IPS DF 6.9 (cell line): ENCODE results near the gene TNFAIP8L3.

ENCODE experiments used
- DNase-seq: peaks from one replicate; pipeline ENCODE4 v3.0.0-alpha.2; 2013; ENCODE audit warnings: low read depth, low spot score
- H3K27ac ChIP-seq: one replicate; pipeline ENCODE4 v1.5.1; 2013; ENCODE audit warnings: low read length, control low read depth
- H3K27me3 ChIP-seq: 2 replicates; pipeline ENCODE4 v1.6.1; 2013; ENCODE audit warnings: mild to moderate bottlenecking, low read length; ENCODE audit not compliant: control insufficient read depth, insufficient read depth
- H3K36me3 ChIP-seq: 2 replicates; pipeline ENCODE4 v1.6.1; 2013; ENCODE audit warnings: low read length; ENCODE audit not compliant: control insufficient read depth, insufficient read depth
- H3K4me1 ChIP-seq: 2 replicates; pipeline ENCODE4 v1.6.1; 2013; ENCODE audit warnings: low read length; ENCODE audit not compliant: control insufficient read depth, insufficient read depth
- H3K4me3 ChIP-seq: 2 replicates; pipeline ENCODE4 v1.5.1; 2013; ENCODE audit warnings: mild to moderate bottlenecking, low read length
- H3K9me3 ChIP-seq: 2 replicates; pipeline ENCODE4 v1.6.1; 2013; ENCODE audit warnings: low read length, inconsistent platforms; ENCODE audit not compliant: control insufficient read depth, insufficient read depth
- WGBS: extraction: QIAGEN DNeasy Blood & Tissue Kit; methylation state at CpG from one replicate; pipeline ENCODE4 v1.1.7; 2013; ENCODE audit warnings: mixed read lengths, missing lambda C conversion rate; ENCODE audit not compliant: insufficient read length, insufficient coverage; 5-methylcytosine and 5-hydroxymethylcytosine counted together

TNFAIP8L3 gene

GRCh38 chr15:51117270-51117669 is 22.6 kb upstream of the TNFAIP8L3 start:
- no peaks in the 10 kb centered on the region for H3K9me3 ChIP-seq
- no CpG with 5 or more reads among the region's 1 CpG for WGBS
- no peaks in the 10 kb centered on the region for H3K4me1 ChIP-seq
- no peak overlapping the region for H3K27ac ChIP-seq
- no peak overlapping the region for H3K4me3 ChIP-seq
- no peak for DNase-seq
- H3K27me3 ChIP-seq = no peaks in the 10 kb centered on the region
- H3K36me3 ChIP-seq = no peaks in the 10 kb centered on the region

DNA sequence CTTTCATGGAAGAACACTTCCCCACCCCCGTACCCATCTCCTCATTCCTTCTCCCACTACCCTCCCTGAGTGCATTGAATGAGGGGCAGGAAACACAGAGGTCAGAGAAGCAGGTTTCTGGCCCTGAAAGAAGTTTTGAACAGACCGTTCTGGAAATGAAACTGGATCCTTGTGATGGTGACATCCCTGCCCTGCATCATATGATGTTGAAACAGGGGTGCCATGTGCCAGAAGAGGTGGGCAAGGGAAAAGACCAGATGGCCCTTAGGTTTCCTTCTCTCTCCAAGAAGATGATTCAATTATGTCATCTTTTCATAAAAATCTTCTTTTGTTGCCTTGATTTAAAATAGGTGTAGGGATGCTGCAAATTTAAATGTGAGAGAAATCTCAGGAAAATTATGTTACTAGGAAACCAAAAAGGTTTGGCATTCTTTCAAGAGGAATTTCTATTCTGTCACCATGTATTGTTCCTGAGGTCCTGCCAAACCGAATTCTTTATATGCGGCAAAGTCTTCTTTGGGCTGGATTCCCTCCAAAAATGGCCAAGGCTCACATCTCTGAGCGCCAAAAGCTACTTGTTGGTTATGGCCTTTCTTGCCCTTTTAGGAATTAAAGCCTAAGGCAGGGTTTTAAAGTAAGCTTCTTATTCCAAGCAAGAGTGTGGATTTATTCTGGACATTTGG is 19.9 kb upstream of the TNFAIP8L3 start:
- Histone ChIP-seq H3K4me3 (no peak overlapping the region), H3K36me3 (no peaks in the 10 kb centered on the region), H3K27me3 (no peaks in the 10 kb centered on the region), H3K9me3 (no peaks in the 10 kb centered on the region), H3K4me1 (no peaks in the 10 kb centered on the region), H3K27ac (no peak overlapping the region)
- WGBS = no CpG with 5 or more reads among the region's 5 CpGs
- no peak for DNase-seq

- Histone ChIP-seq H3K4me1 (no peaks in the 10 kb centered on the region), H3K4me3 (no peak overlapping the region), H3K9me3 (no peaks in the 10 kb centered on the region), H3K27me3 (no peaks in the 10 kb centered on the region), H3K36me3 (no peaks in the 10 kb centered on the region), H3K27ac (no peak overlapping the region)
- WGBS = no CpG with 5 or more reads among the region's 1 CpG
- no peak for DNase-seq
These were observed 17.4 kb upstream of the TNFAIP8L3 start for GRCh38 chr15:51112078-51112477.

GRCh38 chr15:51111061-51111460 is 16.4 kb upstream of the TNFAIP8L3 start:
- WGBS = no CpG with 5 or more reads among the region's 2 CpGs
- no peak for DNase-seq
- Histone ChIP-seq H3K27me3 (no peaks in the 10 kb centered on the region), H3K36me3 (no peaks in the 10 kb centered on the region), H3K4me3 (no peak overlapping the region), H3K4me1 (no peaks in the 10 kb centered on the region), H3K27ac (no peak overlapping the region), H3K9me3 (no peaks in the 10 kb centered on the region)

DNA sequence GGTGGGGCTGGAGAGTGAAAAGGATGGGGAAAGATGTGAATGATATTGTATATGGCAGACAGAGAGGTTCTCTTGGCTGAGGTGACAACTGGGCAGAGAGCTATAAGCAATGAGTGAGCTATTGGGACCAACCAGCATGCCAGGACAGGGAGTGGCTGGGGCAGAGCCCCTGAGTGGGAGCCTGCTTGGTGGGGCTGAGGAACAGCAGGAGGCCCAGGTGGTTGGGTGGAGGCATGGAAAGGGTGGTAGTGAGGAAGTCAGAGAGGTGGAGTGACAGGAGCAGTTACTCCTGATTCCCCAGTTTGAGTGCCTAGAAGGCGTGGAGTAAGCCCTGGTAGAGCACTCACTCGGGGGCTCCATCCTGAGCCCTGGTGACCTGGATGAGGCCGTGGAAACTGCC is 15.5 kb upstream of the TNFAIP8L3 start:
- Histone ChIP-seq H3K27ac (no peak overlapping the region), H3K36me3 (no peaks in the 10 kb centered on the region), H3K9me3 (no peaks in the 10 kb centered on the region), H3K4me1 (no peaks in the 10 kb centered on the region), H3K4me3 (no peak overlapping the region), H3K27me3 (no peaks in the 10 kb centered on the region)
- no CpG with 5 or more reads among the region's 3 CpGs for WGBS
- no peak for DNase-seq

- DNase-seq = no peak
- Histone ChIP-seq H3K36me3 (no peaks in the 10 kb centered on the region), H3K4me3 (no peak overlapping the region), H3K9me3 (no peaks in the 10 kb centered on the region), H3K27ac (no peak overlapping the region), H3K4me1 (no peaks in the 10 kb centered on the region), H3K27me3 (no peaks in the 10 kb centered on the region)
- WGBS = no CpG with 5 or more reads among the region's 3 CpGs
These were observed 14.3 kb upstream of the TNFAIP8L3 start for GRCh38 chr15:51108933-51109550.

DNA sequence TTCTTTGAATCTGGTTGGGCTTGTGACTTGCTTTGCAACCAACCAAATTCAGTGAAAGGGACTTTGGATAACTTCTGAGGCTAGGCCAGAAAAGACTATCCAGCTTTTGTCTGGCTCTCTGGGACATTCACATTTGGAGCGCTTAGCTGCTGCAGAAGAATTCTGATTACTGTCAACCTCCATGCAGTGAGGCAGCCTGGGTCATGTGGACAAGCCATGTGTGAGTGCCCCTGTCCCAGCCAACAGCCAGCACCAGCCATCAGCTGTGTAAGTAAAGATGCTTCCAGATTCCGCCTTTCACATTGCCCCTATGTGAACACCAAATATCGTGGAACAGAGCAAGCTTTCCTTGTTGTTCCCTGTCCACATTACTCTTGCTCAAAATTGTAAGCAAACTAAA is 12.9 kb upstream of the TNFAIP8L3 start:
- DNase-seq = no peak
- Histone ChIP-seq H3K36me3 (no peaks in the 10 kb centered on the region), H3K4me1 (no peaks in the 10 kb centered on the region), H3K9me3 (no peaks in the 10 kb centered on the region), H3K27ac (no peak overlapping the region), H3K4me3 (no peak overlapping the region), H3K27me3 (no peaks in the 10 kb centered on the region)
- no CpG with 5 or more reads among the region's 3 CpGs for WGBS

GRCh38 chr15:51106481-51106880 is 11.8 kb upstream of the TNFAIP8L3 start:
- Histone ChIP-seq H3K36me3 (no peaks in the 10 kb centered on the region), H3K4me1 (no peaks in the 10 kb centered on the region), H3K27me3 (no peaks in the 10 kb centered on the region), H3K27ac (no peak overlapping the region), H3K4me3 (no peak overlapping the region), H3K9me3 (no peaks in the 10 kb centered on the region)
- no peak for DNase-seq

DNA sequence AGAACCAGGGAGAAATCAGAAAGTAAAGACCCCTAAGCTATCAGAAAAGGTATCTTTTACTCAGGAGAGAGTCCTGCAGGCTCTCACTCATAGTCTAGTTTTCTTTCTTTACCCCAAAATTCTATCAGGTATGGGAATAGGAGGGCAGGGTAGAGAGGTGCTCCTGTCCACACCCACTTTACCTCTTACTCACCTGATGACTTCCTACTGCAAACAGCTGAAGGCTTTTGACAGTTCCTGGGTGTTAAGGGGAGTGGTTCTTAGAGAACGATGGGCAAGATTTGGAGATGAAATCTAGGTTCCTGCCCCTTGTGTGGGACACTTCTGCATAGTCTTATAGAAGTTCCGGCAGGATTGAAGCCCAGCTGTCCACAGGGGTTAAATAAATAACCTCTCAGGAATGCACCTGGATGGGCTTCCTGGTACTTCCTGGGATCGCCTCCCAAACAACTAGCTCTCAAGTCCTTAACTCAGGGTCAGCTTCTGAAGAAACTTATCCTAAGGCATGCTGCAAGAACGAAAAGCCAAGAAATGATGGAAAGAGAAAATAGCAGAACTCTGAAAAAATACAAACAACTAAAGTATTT is 10.8 kb upstream of the TNFAIP8L3 start:
- no peak overlapping the region for H3K4me3 ChIP-seq
- no peaks in the 10 kb centered on the region for H3K9me3 ChIP-seq
- WGBS = no CpG with 5 or more reads among the region's 4 CpGs
- no peaks in the 10 kb centered on the region for H3K4me1 ChIP-seq
- H3K36me3 ChIP-seq = no peaks in the 10 kb centered on the region
- no peak overlapping the region for H3K27ac ChIP-seq
- H3K27me3 ChIP-seq = no peaks in the 10 kb centered on the region
- no peak for DNase-seq

DNA sequence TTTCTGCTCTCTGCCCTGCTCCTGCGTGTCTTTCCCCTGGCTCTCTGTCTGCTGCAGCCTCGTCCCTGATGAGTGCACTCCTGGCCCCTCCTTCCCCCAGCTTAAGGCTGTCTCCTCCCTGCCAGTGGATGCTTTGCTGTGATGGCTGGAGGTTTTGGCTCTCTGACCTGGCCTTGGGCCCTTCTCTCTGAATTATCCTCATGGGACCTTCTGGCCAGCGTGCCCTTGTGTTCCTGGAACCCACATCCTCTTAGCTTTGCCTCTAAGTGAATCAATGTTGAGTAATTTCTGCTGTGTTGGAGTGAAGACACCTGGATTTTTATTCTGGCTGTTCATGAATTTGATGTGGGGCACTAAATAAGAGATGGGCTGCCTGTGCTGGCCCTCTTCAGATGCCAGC is 9.8 kb upstream of the TNFAIP8L3 start:
- Histone ChIP-seq H3K27me3 (no peaks in the 10 kb centered on the region), H3K4me1 (no peaks in the 10 kb centered on the region), H3K4me3 (no peak overlapping the region), H3K36me3 (no peaks in the 10 kb centered on the region), H3K9me3 (no peaks in the 10 kb centered on the region), H3K27ac (no peak overlapping the region)
- WGBS = no CpG with 5 or more reads among the region's 3 CpGs
- DNase-seq = no peak

- Histone ChIP-seq H3K27me3 (no peaks in the 10 kb centered on the region), H3K4me1 (no peaks in the 10 kb centered on the region), H3K36me3 (no peaks in the 10 kb centered on the region), H3K4me3 (no peak overlapping the region), H3K27ac (no peak overlapping the region), H3K9me3 (no peaks in the 10 kb centered on the region)
- WGBS = no CpG with 5 or more reads among the region's 1 CpG
- no peak for DNase-seq
These were observed 8.6 kb upstream of the TNFAIP8L3 start for GRCh38 chr15:51103330-51103729.
